CD4-positive, CD25-positive, alpha-beta regulatory T cell (primary cell): ENCODE results near the gene EDNRB. TPM values are rescaled to one million over a fixed set of nuclear protein-coding genes. Genes with fewer than 3 reads are reported as not detected.

Source experiments
- ATAC-seq, 2 donors: fragments of 150-1000 bp; cut with Tn5 transposase; one replicate each; pipeline ENCODE4 v1.10.0; 2021; ENCODE audit warnings: low read depth in 2 of 2, moderate number of reproducible peaks in 2 of 2, moderate library complexity in 1 of 2
- DNase-seq, 3 donors: peaks; one replicate each; pipeline versions ENCODE4 v3.0.0 to v3.0.0-alpha.2; 2012 to 2022; ENCODE audit warnings: mixed read lengths in 1 of 3
- H3K27ac ChIP-seq: one replicate; pipeline ENCODE4 v1.7.0; 2013; ENCODE audit warnings: mild to moderate bottlenecking, low read length; ENCODE audit not compliant: insufficient read depth, poor library complexity, severe bottlenecking
- H3K27me3 ChIP-seq: one replicate; pipeline ENCODE4 v1.7.0; 2013; ENCODE audit warnings: low read length; ENCODE audit not compliant: control insufficient read depth, insufficient read depth
- H3K36me3 ChIP-seq: one replicate; pipeline ENCODE4 v1.7.0; 2013; ENCODE audit warnings: mild to moderate bottlenecking, low read length, moderate library complexity; ENCODE audit not compliant: control insufficient read depth, insufficient read depth
- H3K4me1 ChIP-seq: 2 replicates; pipeline ENCODE4 v1.7.0; 2013; ENCODE audit warnings: mild to moderate bottlenecking, low read length; ENCODE audit not compliant: insufficient read depth, control insufficient read depth, poor library complexity, severe bottlenecking
- H3K4me3 ChIP-seq: one replicate; pipeline ENCODE4 v1.7.0; 2013; ENCODE audit warnings: low read depth, mild to moderate bottlenecking, low read length, moderate library complexity
- H3K9me3 ChIP-seq, 2 experiments: 1 replicate in 1 of 2; 2 replicates in 1 of 2; pipeline ENCODE4 v1.7.0; 2013; ENCODE audit warnings: low read length in 2 of 2, mild to moderate bottlenecking in 1 of 2, moderate library complexity in 1 of 2; ENCODE audit not compliant: control insufficient read depth in 2 of 2
- H3K27ac Mint-ChIP-seq, 3 donors: one replicate each; pipeline ENCODE4 v1.8.0; 2020 to 2022; ENCODE audit warnings: mild to moderate bottlenecking in 3 of 3, mixed read lengths in 3 of 3, moderate library complexity in 2 of 3
- H3K27me3 Mint-ChIP-seq: one replicate; pipeline ENCODE4 v1.8.0; 2022; ENCODE audit warnings: mild to moderate bottlenecking, mixed read lengths
- H3K36me3 Mint-ChIP-seq: one replicate; pipeline ENCODE4 v1.8.0; 2020; ENCODE audit warnings: mixed read lengths
- H3K4me1 Mint-ChIP-seq, 4 donors: one replicate each; pipeline ENCODE4 v1.8.0; 2020 to 2022; ENCODE audit warnings: mixed read lengths in 4 of 4, mild to moderate bottlenecking in 1 of 4
- H3K4me3 Mint-ChIP-seq, 4 donors: one replicate each; pipeline ENCODE4 v1.8.0; 2020 to 2022; ENCODE audit warnings: mild to moderate bottlenecking in 4 of 4, mixed read lengths in 4 of 4, moderate library complexity in 3 of 4
- H3K9me3 Mint-ChIP-seq, 7 donors: one replicate each; pipeline ENCODE4 v1.8.0; 2020 to 2022; ENCODE audit warnings: mixed read lengths in 7 of 7, mild to moderate bottlenecking in 3 of 7, moderate library complexity in 2 of 7
- polyA plus RNA-seq, 4 donors: library from polyadenylated mRNA; unstranded; fragments of 300-500 nt; fragmentation: Illumina TruSeq; gene quantifications; one replicate each; pipeline ENCODE4 v1.2.3, GENCODE V29; 2021
- total RNA-seq: library from RNA; stranded (reverse); gene quantifications from one replicate; pipeline ENCODE4 v1.2.3, GENCODE V29; 2022

Gene EDNRB
- total and polyA plus RNA-seq, 5 donors from 2014 or later = not detected

DNA sequence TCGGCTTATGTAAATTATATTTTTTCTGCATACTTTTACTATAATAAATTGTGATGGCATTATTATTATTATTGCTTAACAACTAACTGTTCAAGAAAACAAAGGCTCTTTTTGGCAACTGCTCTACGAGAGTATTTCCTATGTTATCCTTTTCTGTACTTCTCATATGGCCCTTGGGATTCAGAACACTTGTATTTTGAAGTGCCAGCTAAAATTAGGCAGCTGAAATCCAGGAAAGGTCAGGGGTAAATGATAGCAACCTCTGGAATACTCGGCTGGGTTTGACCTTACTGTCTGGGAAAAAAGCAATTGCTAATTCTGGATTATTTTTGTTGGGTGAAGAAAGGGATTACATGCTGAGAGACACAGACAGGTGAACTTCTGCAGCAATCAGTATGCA lies 23.9 kb downstream of the EDNRB start:
- peaks cover 0 to 2% (median 0%) of the 10 kb centered on the region in 7 donors for H3K9me3 Mint-ChIP-seq
- no peak overlapping the region for H3K4me3 Mint-ChIP-seq
- Histone ChIP-seq H3K9me3 (no peaks in the 10 kb centered on the region), H3K27ac (no peak overlapping the region), H3K4me1 (no peaks in the 10 kb centered on the region), H3K27me3 (no peaks in the 10 kb centered on the region), H3K4me3 (no peak overlapping the region), H3K36me3 (no peaks in the 10 kb centered on the region)
- peak overlapping the region in 1 of 3 donors; percentile 29 for H3K27ac Mint-ChIP-seq
- H3K36me3 Mint-ChIP-seq = no peaks in the 10 kb centered on the region
- ATAC-seq = no peak
- DNase-seq = no peak
- peaks cover 8% of the 10 kb centered on the region for H3K27me3 Mint-ChIP-seq
- H3K4me1 Mint-ChIP-seq = no peaks in the 10 kb centered on the region

DNA sequence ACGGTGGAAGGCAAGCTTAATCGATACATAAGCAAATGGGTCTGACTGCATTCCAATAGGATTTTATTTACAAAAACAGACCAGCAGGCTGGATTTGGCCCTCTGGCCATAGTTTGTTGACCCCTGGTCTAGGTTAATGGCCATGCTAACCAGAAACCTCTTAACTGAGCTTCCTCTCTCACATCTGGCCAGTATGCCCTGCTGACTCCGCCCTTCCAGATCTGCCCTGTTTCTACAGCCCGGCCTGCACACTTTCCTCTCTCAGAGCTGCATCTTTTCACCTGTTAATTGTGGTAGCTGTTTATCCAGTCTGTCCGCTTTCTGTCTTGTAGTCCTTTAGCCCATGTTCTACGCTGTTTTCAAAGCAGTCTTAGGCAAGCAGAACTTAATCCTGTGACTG lies 25.6 kb downstream of the EDNRB start:
- Mint-ChIP-seq H3K9me3 (peaks cover 0 to 2% (median 0%) of the 10 kb centered on the region in 7 donors), H3K36me3 (no peaks in the 10 kb centered on the region), H3K4me3 (no peak overlapping the region), H3K27me3 (peaks cover 11% of the 10 kb centered on the region), H3K4me1 (no peaks in the 10 kb centered on the region), H3K27ac (no peak overlapping the region)
- ATAC-seq = no peak
- H3K4me1 ChIP-seq = no peaks in the 10 kb centered on the region
- H3K9me3 ChIP-seq = no peaks in the 10 kb centered on the region
- H3K27ac ChIP-seq = no peak overlapping the region
- H3K4me3 ChIP-seq = no peak overlapping the region
- no peak for DNase-seq
- H3K27me3 ChIP-seq = no peaks in the 10 kb centered on the region
- no peaks in the 10 kb centered on the region for H3K36me3 ChIP-seq

DNA sequence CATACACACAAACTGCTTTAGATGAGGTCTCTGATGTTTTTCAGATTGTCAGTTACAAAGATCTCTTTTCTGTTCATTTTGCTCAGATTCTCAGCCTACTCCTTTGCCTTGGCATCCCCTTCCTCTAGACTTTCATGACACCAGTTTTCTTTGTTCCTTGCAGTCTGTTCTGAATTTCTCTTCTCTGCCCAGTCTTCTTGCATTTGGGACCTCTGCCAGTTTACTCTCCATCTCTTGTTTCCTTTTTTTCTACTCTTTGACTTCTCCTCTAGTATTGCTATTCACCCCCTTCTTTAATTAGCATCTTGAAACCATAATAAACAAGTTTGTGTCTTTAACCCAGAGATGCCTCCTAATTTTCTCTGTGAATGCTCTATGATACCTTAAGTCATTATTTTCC lies 26.1 kb downstream of the EDNRB start:
- no peak for DNase-seq
- peaks cover 11% of the 10 kb centered on the region for H3K27me3 Mint-ChIP-seq

DNA sequence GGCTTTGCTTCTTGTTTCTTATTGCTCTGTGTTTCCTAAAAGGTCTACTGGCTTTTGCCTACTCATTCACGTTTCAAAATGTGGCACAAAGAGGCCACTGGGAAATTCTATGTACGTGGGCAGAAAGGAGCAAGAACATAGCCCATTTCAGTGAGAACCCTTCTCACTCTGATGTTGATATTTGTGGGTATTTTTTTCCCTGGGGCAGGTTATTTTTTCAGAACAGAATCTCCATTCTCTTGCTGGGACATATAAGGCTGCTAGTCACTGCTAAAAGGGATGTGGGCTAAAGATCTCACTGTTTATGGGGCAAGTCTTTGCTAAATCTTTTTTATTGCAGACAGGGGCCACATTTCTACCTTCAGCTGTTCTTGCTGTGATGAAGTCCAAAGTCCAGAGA lies 27.1 kb downstream of the EDNRB start:
- no peaks in the 10 kb centered on the region for H3K36me3 ChIP-seq
- H3K4me1 ChIP-seq = no peaks in the 10 kb centered on the region
- ATAC-seq = no peak
- no peak overlapping the region for H3K4me3 Mint-ChIP-seq
- peaks cover 11% of the 10 kb centered on the region for H3K27me3 Mint-ChIP-seq
- no peaks in the 10 kb centered on the region for H3K36me3 Mint-ChIP-seq
- H3K4me1 Mint-ChIP-seq = no peaks in the 10 kb centered on the region
- H3K4me3 ChIP-seq = no peak overlapping the region
- H3K9me3 Mint-ChIP-seq = peaks cover 0 to 2% (median 0%) of the 10 kb centered on the region in 7 donors
- no peak overlapping the region for H3K27ac ChIP-seq
- H3K27ac Mint-ChIP-seq = no peak overlapping the region
- H3K27me3 ChIP-seq = no peaks in the 10 kb centered on the region
- no peak for DNase-seq
- no peaks in the 10 kb centered on the region for H3K9me3 ChIP-seq

More for the DNA sequence above, 26.1 kb downstream of the EDNRB start:
- Histone ChIP-seq H3K27ac (no peak overlapping the region), H3K4me3 (no peak overlapping the region), H3K36me3 (no peaks in the 10 kb centered on the region), H3K4me1 (no peaks in the 10 kb centered on the region), H3K27me3 (no peaks in the 10 kb centered on the region), H3K9me3 (no peaks in the 10 kb centered on the region)
- Mint-ChIP-seq H3K4me1 (no peaks in the 10 kb centered on the region), H3K27ac (no peak overlapping the region), H3K4me3 (no peak overlapping the region), H3K36me3 (no peaks in the 10 kb centered on the region), H3K9me3 (peaks cover 0 to 2% (median 0%) of the 10 kb centered on the region in 7 donors)
- ATAC-seq = no peak

DNA sequence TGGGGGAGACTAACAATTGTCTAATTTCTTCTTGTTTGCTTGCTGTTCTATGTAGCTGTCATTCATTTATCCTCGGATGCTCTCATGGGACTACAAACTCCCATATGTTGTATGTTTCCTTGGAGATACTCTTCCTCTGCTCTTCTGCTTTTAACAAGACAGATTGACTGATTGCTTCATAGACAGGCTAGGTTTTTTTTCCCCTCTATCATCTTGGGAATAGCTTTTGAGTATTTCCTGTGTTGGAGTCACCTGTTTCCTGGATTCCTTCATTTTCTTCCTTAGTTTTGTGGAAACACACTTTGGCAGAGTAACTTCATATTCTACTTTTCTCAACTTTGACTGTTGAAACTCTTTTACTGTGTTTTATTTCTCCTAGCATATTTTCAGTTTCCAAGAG lies 27.6 kb downstream of the EDNRB start:
- Histone ChIP-seq H3K36me3 (no peaks in the 10 kb centered on the region), H3K4me3 (no peak overlapping the region), H3K27me3 (no peaks in the 10 kb centered on the region), H3K4me1 (no peaks in the 10 kb centered on the region), H3K27ac (no peak overlapping the region), H3K9me3 (no peaks in the 10 kb centered on the region)
- DNase-seq = no peak
- Mint-ChIP-seq H3K4me3 (no peak overlapping the region), H3K27ac (no peak overlapping the region), H3K4me1 (no peaks in the 10 kb centered on the region), H3K9me3 (peaks cover 0 to 3% (median 1%) of the 10 kb centered on the region in 7 donors), H3K36me3 (no peaks in the 10 kb centered on the region), H3K27me3 (peaks cover 11% of the 10 kb centered on the region)
- ATAC-seq = no peak

DNA sequence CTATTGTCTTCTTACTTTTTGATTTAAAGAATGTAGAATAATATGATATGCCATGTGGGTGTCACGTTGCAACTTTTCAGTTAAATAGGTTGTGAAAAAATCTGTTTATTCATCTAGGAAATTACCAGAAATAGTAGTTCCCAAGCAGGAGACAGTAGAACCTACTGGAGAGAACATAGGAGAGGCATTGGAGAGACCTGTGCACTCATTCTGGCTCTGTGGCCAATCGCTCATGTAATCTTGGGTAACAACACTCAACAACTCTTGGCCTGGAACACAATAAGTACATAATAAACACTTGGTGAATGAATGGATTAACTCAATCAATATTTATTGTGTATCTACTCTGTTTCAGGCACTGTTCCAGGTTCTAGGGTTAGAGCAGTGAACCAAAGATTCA lies 35.3 kb downstream of the EDNRB start:
- H3K4me3 ChIP-seq = no peak overlapping the region
- no peaks in the 10 kb centered on the region for H3K36me3 Mint-ChIP-seq
- H3K36me3 ChIP-seq = no peaks in the 10 kb centered on the region
- peaks cover 0 to 3% (median 0%) of the 10 kb centered on the region in 7 donors for H3K9me3 Mint-ChIP-seq
- no peak overlapping the region for H3K27ac ChIP-seq
- H3K9me3 ChIP-seq = no peaks in the 10 kb centered on the region
- no peaks in the 10 kb centered on the region for H3K4me1 ChIP-seq
- peaks cover 5% of the 10 kb centered on the region for H3K27me3 Mint-ChIP-seq
- DNase-seq (no peak), ATAC-seq (no peak)
- no peak overlapping the region for H3K4me3 Mint-ChIP-seq
- no peaks in the 10 kb centered on the region for H3K27me3 ChIP-seq
- no peaks in the 10 kb centered on the region for H3K4me1 Mint-ChIP-seq
- H3K27ac Mint-ChIP-seq = no peak overlapping the region

DNA sequence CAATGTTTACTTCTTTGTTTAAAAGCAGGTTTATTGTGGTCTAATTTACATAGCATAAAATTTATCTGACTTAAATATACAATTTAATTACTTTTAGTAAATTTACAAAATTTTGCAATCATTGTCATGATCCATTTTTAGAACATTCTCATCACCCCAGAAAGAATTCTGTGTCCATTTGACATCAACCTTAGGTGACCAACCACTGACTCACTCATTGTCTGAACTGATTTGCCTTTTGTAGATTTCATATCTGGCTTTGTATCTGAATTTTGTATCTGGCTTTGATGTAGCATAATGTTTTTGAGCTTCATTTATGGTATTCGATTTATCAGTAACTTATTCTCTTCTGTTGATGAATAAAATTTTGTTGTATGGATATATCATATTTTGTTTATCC lies 40.4 kb downstream of the EDNRB start:
- Mint-ChIP-seq H3K4me3 (no peak overlapping the region), H3K36me3 (no peaks in the 10 kb centered on the region), H3K9me3 (no peaks in the 10 kb centered on the region), H3K27ac (no peak overlapping the region), H3K27me3 (peaks cover 10% of the 10 kb centered on the region), H3K4me1 (no peaks in the 10 kb centered on the region)
- H3K4me3 ChIP-seq = no peak overlapping the region
- H3K36me3 ChIP-seq = no peaks in the 10 kb centered on the region
- no peak for DNase-seq
- no peaks in the 10 kb centered on the region for H3K4me1 ChIP-seq
- H3K27me3 ChIP-seq = no peaks in the 10 kb centered on the region
- no peak overlapping the region for H3K27ac ChIP-seq
- no peaks in the 10 kb centered on the region for H3K9me3 ChIP-seq
- ATAC-seq = no peak

DNA sequence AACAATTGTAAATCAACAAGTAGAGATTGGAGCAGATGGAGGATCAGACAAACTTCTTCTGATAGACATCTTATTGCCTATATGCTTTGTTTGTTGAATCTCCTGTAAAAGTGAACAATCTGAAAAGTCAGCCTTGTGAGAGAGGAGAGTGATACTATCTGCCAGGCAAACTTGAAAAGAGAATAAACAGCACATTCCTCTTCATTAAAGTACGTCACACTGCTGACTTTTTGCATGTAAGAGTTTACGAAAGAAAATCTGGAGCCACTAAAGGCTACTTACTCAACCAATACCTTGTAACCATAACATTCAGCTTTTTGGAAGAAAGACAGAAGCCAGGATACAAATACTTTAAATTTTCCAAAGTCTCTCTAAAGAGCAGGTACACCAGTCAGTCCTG lies 42.5 kb downstream of the EDNRB start:
- H3K27me3 ChIP-seq = no peaks in the 10 kb centered on the region
- Mint-ChIP-seq H3K36me3 (no peaks in the 10 kb centered on the region), H3K9me3 (no peaks in the 10 kb centered on the region), H3K27ac (no peak overlapping the region), H3K4me3 (no peak overlapping the region), H3K4me1 (no peaks in the 10 kb centered on the region), H3K27me3 (peaks cover 10% of the 10 kb centered on the region)
- no peaks in the 10 kb centered on the region for H3K9me3 ChIP-seq
- no peaks in the 10 kb centered on the region for H3K36me3 ChIP-seq
- H3K27ac ChIP-seq = no peak overlapping the region
- no peak for DNase-seq
- H3K4me3 ChIP-seq = no peak overlapping the region
- no peaks in the 10 kb centered on the region for H3K4me1 ChIP-seq
- ATAC-seq = no peak
